WTC11 (cell line): Measurements from ENCODE around the gene ARRB2.

ENCODE experiments used
- ATF6 ChIP-seq: sonication (generic); formaldehyde crosslinking; IDR thresholded peaks from 2 replicates; pipeline ENCODE4 v1.8.1; 2023; ENCODE audit warnings: mild to moderate bottlenecking, missing genetic modification reagents
- CTCF ChIP-seq: fragments of 200-600 bp; IDR thresholded peaks from 2 replicates; pipeline ENCODE4 v1.8.0; 2022; ENCODE audit warnings: antibody characterized with exemption
- E2F5 ChIP-seq: sonication (generic); formaldehyde crosslinking; IDR thresholded peaks from 2 replicates; pipeline ENCODE4 v1.8.1; 2022; ENCODE audit warnings: mild to moderate bottlenecking, moderate library complexity, missing genetic modification reagents
- GABPB1 ChIP-seq: sonication (generic); formaldehyde crosslinking; IDR thresholded peaks from 2 replicates; pipeline ENCODE4 v1.8.1; 2023; ENCODE audit warnings: mild to moderate bottlenecking, missing genetic modification reagents
- HMGXB4 ChIP-seq: sonication (generic); formaldehyde crosslinking; IDR thresholded peaks from 2 replicates; pipeline ENCODE4 v1.8.1; 2023; ENCODE audit warnings: mild to moderate bottlenecking, moderate library complexity, missing genetic modification reagents
- MAX ChIP-seq: sonication (generic); formaldehyde crosslinking; IDR thresholded peaks from 2 replicates; pipeline ENCODE4 v1.8.0; 2022; ENCODE audit warnings: mild to moderate bottlenecking, missing genetic modification reagents
- MLX ChIP-seq: sonication (generic); formaldehyde crosslinking; IDR thresholded peaks from 2 replicates; pipeline ENCODE4 v1.8.1; 2023; ENCODE audit warnings: mild to moderate bottlenecking, missing genetic modification reagents, moderate library complexity
- MYBL2 ChIP-seq: sonication (generic); formaldehyde crosslinking; IDR thresholded peaks from 2 replicates; pipeline ENCODE4 v1.8.1; 2023; ENCODE audit warnings: mild to moderate bottlenecking, moderate library complexity, missing genetic modification reagents
- NFE2L1 ChIP-seq: sonication (generic); formaldehyde crosslinking; IDR thresholded peaks from 2 replicates; pipeline ENCODE4 v1.8.1; 2023; ENCODE audit warnings: missing genetic modification reagents
- NR3C1 ChIP-seq: sonication (generic); formaldehyde crosslinking; conservative IDR thresholded peaks from 2 replicates; pipeline ENCODE4 v1.8.1; 2023; ENCODE audit warnings: low read depth, mild to moderate bottlenecking, missing genetic modification reagents
- SP1 ChIP-seq: sonication (generic); formaldehyde crosslinking; conservative IDR thresholded peaks from 2 replicates; pipeline ENCODE4 v1.8.1; 2022; ENCODE audit warnings: missing genetic modification reagents
- STAT6 ChIP-seq: sonication (generic); formaldehyde crosslinking; conservative IDR thresholded peaks from 2 replicates; pipeline ENCODE4 v1.8.1; 2023; ENCODE audit warnings: mild to moderate bottlenecking, low read depth, missing genetic modification reagents, moderate library complexity
- TEAD1 ChIP-seq: sonication (generic); formaldehyde crosslinking; IDR thresholded peaks from 2 replicates; pipeline ENCODE4 v1.8.0; 2022; ENCODE audit warnings: mild to moderate bottlenecking, missing genetic modification reagents
- TP53 ChIP-seq: sonication (generic); formaldehyde crosslinking; IDR thresholded peaks from 2 replicates; pipeline ENCODE4 v1.8.1; 2023; ENCODE audit warnings: mild to moderate bottlenecking, missing genetic modification reagents

GRCh38 chr17:4703330-4703691 lies 7.1 kb upstream of the ARRB2 start:
- no peak for TF ChIP-seq NFE2L1 (CRISPR knock-in tag)
- TF ChIP-seq MAX (CRISPR knock-in tag): no peak
- no peak for TF ChIP-seq CTCF
- no peak for TF ChIP-seq SP1 (CRISPR knock-in tag)
- TF ChIP-seq MYBL2 (CRISPR knock-in tag): no peak
- TF ChIP-seq E2F5 (CRISPR knock-in tag): no peak
- TF ChIP-seq STAT6 (CRISPR knock-in tag): no peak
- TF ChIP-seq TP53: no peak
- no peak for TF ChIP-seq HMGXB4 (CRISPR knock-in tag)
- TF ChIP-seq TEAD1 (CRISPR knock-in tag): no peak
- TF ChIP-seq NR3C1 (CRISPR knock-in tag): no peak
- TF ChIP-seq GABPB1 (CRISPR knock-in tag): no peak
- no peak for TF ChIP-seq MLX
- TF ChIP-seq ATF6 (CRISPR knock-in tag): no peak
